ENCODE data around the gene EIF6. TPM values are rescaled to one million over a fixed set of nuclear protein-coding genes. Genes with fewer than 3 reads are reported as not detected.
A peak's percentile ranks its signal among the peaks of the same experiment; 100 is the strongest.
"Not testable (repeated sequence)": the region's sequence is repeated elsewhere in the genome, so short reads cannot be mapped to it uniquely, and the experiment has no call there.

The EIF6 gene
- total RNA-seq, 1 donor from 2014 or later = 98.0 TPM

- peaks cover 6 to 21% of the 10 kb centered on the region in 2 donors for H3K4me1 ChIP-seq
- H3K27ac ChIP-seq = peak overlapping the region; percentile 80 to 84
- H3K4me3 ChIP-seq = peak overlapping the region in 1 of 2 donors; percentile 4
- peaks cover 12 to 15% of the 10 kb centered on the region in 2 donors for H3K36me3 ChIP-seq
- H3K9me3 ChIP-seq = no peaks in the 10 kb centered on the region
- TF ChIP-seq CTCF (IDR thresholded peaks at IDR 0.05) = no peak
- no peaks in the 10 kb centered on the region for H3K27me3 ChIP-seq
- no peak for DNase-seq (ENCODE audit: low spot score in 2 of 2)
- intact Hi-C loops (cut with DNase I) = no loop called here
Measured at GRCh38 chr20:35263532-35264341, 20.8 kb downstream of the EIF6 start.

- DNase-seq (ENCODE audit: low spot score in 2 of 2) = peak in 1 of 2 donors; percentile 81
- H3K36me3 ChIP-seq; H3K27me3 ChIP-seq; H3K9me3 ChIP-seq; intact Hi-C loops (cut with DNase I): not testable (repeated sequence)
- peaks cover 6 to 21% of the 10 kb centered on the region in 2 donors for H3K4me1 ChIP-seq
- H3K4me3 ChIP-seq = peak overlapping the region in 1 of 2 donors; percentile 4
- H3K27ac ChIP-seq = peak overlapping the region; percentile 80 to 84
Measured at GRCh38 chr20:35262731-35263531, 21.6 kb downstream of the EIF6 start.

- peaks cover 6 to 25% of the 10 kb centered on the region in 2 donors for H3K4me1 ChIP-seq
- H3K36me3 ChIP-seq; H3K27me3 ChIP-seq; H3K9me3 ChIP-seq; DNase-seq (ENCODE audit: low spot score in 2 of 2); intact Hi-C loops (cut with DNase I); H3K4me3 ChIP-seq: not testable (repeated sequence)
- peak overlapping the region; percentile 77 to 80 for H3K27ac ChIP-seq
Measured at GRCh38 chr20:35262321-35262720, 22.3 kb downstream of the EIF6 start.

- Histone ChIP-seq H3K9me3 (no peaks in the 10 kb centered on the region), H3K4me3 (no peak overlapping the region), H3K27ac (peak overlapping the region; percentile 77 to 80), H3K4me1 (peaks cover 6 to 25% of the 10 kb centered on the region in 2 donors), H3K27me3 (no peaks in the 10 kb centered on the region), H3K36me3 (no peaks in the 10 kb centered on the region)
- DNase-seq (ENCODE audit: low spot score in 2 of 2) = no peak
- intact Hi-C loops (cut with DNase I) = no loop called here
- TF ChIP-seq CTCF (IDR thresholded peaks at IDR 0.05) = no peak
Measured at GRCh38 chr20:35260426-35260825, 24.1 kb downstream of the EIF6 start.

- intact Hi-C loops (cut with DNase I) = no loop called here
- no peak for TF ChIP-seq CTCF (IDR thresholded peaks at IDR 0.05)
- DNase-seq (ENCODE audit: low spot score in 2 of 2) = no peak
- no peak overlapping the region for H3K27ac ChIP-seq
- H3K4me1 ChIP-seq = peaks cover 0 to 13% of the 10 kb centered on the region in 2 donors
- peaks cover 0 to 6% of the 10 kb centered on the region in 2 donors for H3K36me3 ChIP-seq
- no peaks in the 10 kb centered on the region for H3K27me3 ChIP-seq
- H3K4me3 ChIP-seq = no peak overlapping the region
- no peaks in the 10 kb centered on the region for H3K9me3 ChIP-seq
Measured at GRCh38 chr20:35257175-35257909, 27.2 kb downstream of the EIF6 start.

- no peak for DNase-seq (ENCODE audit: low spot score in 2 of 2)
Measured at GRCh38 chr20:35254448-35254999, 30.0 kb downstream of the EIF6 start.

More at GRCh38 chr20:35254448-35254999, 30.0 kb downstream of the EIF6 start:
- Histone ChIP-seq H3K36me3 (peaks cover 0 to 10% of the 10 kb centered on the region in 2 donors), H3K27me3 (no peaks in the 10 kb centered on the region), H3K4me3 (no peak overlapping the region), H3K27ac (no peak overlapping the region), H3K4me1 (peaks cover 0 to 4% of the 10 kb centered on the region in 2 donors), H3K9me3 (no peaks in the 10 kb centered on the region)
- intact Hi-C loops (cut with DNase I) = no loop called here
- no peak for TF ChIP-seq CTCF (IDR thresholded peaks at IDR 0.05)
